IPS-15b (cell line): ENCODE measurements around the gene NALF2.

Experiments
- H3K27me3 ChIP-seq: one replicate; pipeline ENCODE4 v1.6.1; 2013; ENCODE audit warnings: low read length; ENCODE audit not compliant: control insufficient read depth, insufficient read depth
- H3K36me3 ChIP-seq: one replicate; pipeline ENCODE4 v1.6.1; 2013; ENCODE audit warnings: low read length; ENCODE audit not compliant: control insufficient read depth, insufficient read depth
- H3K4me1 ChIP-seq: one replicate; pipeline ENCODE4 v1.6.1; 2013; ENCODE audit warnings: mild to moderate bottlenecking, low read length; ENCODE audit not compliant: control insufficient read depth, insufficient read depth
- H3K4me3 ChIP-seq: one replicate; pipeline ENCODE4 v1.5.1; 2013; ENCODE audit warnings: low read depth, low read length
- H3K9ac ChIP-seq: one replicate; pipeline ENCODE4 v1.6.1; 2013; ENCODE audit warnings: low read depth, mild to moderate bottlenecking, low read length
- H3K9me3 ChIP-seq: one replicate; pipeline ENCODE4 v1.6.1; 2013; ENCODE audit warnings: mild to moderate bottlenecking, low read length; ENCODE audit not compliant: control insufficient read depth, insufficient read depth

Gene NALF2

DNA sequence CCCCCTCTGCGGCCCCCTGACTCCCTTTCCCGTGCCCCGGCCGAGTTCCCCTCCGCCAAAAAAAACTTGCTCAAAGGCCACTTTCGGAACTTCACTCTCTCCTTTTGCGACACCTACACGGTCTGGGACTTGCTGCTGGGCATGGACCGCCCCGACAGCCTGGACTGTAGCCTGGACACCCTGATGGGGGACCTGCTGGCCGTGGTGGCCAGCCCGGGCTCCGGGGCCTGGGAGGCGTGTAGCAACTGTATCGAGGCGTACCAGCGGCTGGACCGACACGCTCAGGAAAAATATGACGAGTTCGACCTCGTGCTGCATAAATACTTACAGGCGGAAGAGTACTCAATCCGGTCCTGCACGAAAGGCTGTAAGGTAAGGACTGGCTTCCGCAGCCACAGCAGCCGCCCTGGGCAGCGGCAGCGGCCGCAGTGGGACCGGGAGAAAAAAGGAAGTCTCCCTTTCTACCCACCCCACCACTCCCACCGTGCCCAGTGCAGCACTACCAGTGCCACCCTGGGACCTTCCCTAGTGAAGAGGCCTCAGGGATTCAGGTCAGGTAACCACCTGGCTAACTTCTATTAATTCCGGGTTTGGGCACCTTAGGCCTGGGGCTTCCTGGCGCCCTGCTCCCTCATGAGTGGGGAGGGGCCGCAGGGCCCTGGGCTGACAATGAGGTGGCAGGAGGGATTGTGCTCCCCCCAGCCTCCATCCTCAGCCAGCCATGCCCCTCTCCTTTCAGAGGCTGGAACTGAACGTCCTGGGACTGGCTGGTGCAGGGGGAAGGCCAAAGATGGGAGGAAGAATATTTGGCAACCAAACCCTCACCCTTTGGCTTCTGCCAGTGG lies 1.9 kb downstream of the NALF2 start:
- peaks cover 2% of the 10 kb centered on the region for H3K4me1 ChIP-seq
- peaks cover 5% of the 10 kb centered on the region for H3K36me3 ChIP-seq
- H3K9me3 ChIP-seq = no peaks in the 10 kb centered on the region
- H3K27me3 ChIP-seq = peaks cover 12% of the 10 kb centered on the region
- peak overlapping the region; percentile 43 for H3K4me3 ChIP-seq
- no peak overlapping the region for H3K9ac ChIP-seq

DNA sequence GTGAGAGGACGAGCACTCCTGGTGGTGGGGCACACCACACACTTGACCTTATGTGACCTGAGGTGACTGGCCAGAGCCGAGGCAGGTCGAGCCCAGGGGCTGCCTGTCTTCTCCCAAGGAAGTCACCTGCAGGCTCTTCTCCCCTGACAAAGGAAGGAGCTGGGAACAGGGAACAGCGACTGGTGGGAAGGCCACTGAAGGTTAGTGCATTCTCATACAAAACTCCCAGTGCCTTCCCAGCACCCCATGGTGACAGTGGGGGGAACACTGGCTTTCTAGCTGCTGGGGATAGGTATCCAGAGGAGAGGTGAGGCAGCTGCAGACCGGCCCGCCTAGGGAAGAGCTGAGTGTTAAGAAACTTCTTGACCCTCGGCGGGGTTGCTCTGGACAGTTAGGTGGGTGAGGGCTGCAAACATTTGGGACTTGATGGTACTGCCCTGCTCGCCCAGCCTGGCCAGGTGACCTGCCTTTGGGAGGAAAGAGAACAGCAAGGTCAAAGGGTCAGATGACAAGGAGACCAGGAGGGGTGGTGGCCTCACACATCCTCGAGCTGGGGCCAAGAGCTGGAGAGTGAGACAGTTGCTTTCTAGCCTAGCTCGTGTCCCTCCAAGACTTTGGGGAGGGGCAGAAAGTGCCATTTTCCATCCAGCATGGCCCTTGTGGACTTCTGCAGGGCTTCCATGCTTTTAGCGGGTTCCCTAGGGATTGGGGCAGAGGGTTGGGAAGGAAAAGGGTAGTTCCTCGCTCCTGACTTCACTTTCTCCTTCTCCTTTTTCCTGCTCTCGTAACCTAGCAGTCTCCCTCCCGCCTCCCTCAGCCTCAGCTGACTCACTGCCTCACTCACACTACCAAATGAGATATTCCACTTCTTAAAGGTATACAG lies 2.7 kb downstream of the NALF2 start:
- Histone ChIP-seq H3K4me3 (peak overlapping the region; percentile 43), H3K27me3 (peaks cover 12% of the 10 kb centered on the region)

DNA sequence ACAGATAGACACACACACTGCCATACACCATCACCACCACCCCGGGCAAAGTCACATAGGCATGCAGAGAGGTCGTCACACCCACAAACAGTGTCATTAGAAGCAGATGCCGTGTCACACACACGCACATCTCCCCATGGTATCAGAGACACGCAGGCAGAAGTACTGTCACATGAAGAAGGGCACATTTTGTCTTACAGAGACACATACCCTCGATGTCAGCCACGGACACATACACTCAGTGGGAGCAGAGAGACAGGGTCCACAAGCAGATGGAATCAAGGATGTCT lies 3.3 kb downstream of the NALF2 start:
- H3K9ac ChIP-seq = no peak overlapping the region
- H3K9me3 ChIP-seq = peaks cover 3% of the 10 kb centered on the region
- peak overlapping the region; percentile 4 for H3K4me3 ChIP-seq
- H3K4me1 ChIP-seq = peaks cover 2% of the 10 kb centered on the region
- H3K36me3 ChIP-seq = peaks cover 5% of the 10 kb centered on the region
- H3K27me3 ChIP-seq = peaks cover 6% of the 10 kb centered on the region

More for the DNA sequence above, 2.7 kb downstream of the NALF2 start:
- peaks cover 3% of the 10 kb centered on the region for H3K9me3 ChIP-seq
- peaks cover 2% of the 10 kb centered on the region for H3K4me1 ChIP-seq
- H3K9ac ChIP-seq = no peak overlapping the region
- peaks cover 5% of the 10 kb centered on the region for H3K36me3 ChIP-seq

DNA sequence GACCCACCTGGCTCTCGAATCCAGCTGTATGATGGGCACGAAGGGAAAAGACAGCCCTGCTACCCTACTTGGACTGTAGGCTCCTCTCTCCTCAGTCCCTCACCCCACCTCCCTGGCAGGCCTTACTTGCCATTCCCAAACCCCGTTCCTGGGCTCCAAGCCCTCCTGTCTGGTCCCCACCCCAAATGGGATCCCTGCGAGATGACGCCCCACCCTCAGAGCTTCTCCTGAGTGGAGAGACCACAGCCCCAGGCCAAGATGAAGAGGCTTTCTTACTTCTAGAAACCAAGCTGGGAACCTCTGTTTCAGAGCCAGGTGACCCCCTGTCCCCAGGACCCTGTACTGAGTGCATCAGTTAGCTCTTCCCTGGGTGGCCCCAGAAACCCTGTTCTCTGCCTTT lies 4.5 kb downstream of the NALF2 start:
- no peak overlapping the region for H3K4me3 ChIP-seq
- peaks cover 3% of the 10 kb centered on the region for H3K9me3 ChIP-seq
- peaks cover 2% of the 10 kb centered on the region for H3K4me1 ChIP-seq
- H3K36me3 ChIP-seq = peaks cover 5% of the 10 kb centered on the region
- no peak overlapping the region for H3K9ac ChIP-seq
- H3K27me3 ChIP-seq = peaks cover 6% of the 10 kb centered on the region

DNA sequence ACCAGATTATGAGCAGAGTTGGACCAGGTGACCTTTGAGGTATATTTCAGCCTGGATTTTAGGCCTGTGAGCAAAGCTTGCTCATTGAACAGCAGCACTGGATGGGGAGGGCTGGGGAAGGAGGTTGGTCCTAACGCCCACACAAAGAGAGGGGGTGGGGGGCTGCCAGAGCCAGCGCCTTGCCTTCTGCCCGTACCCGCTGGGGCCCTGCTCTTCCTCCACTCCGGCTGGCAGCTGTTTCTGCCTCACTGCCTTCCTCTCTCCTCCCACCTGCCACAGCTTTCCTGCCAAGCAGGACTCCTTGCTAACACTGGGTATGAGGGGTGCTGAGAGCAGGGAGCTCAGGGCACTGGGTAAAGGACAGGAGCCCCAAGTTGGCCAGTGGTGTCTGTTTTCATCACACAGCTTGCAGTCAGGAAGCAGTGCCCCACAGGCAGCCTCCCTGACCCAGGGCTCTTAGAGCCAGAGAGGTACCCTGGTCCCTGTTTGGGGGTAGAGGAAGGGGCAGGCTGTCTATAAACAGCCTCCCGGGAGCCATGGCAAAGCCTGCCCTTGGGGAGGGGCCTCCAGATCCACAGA lies 6.1 kb downstream of the NALF2 start:
- H3K4me3 ChIP-seq = no peak overlapping the region
- H3K36me3 ChIP-seq = peaks cover 5% of the 10 kb centered on the region
- H3K9ac ChIP-seq = no peak overlapping the region
- peaks cover 4% of the 10 kb centered on the region for H3K9me3 ChIP-seq
- H3K4me1 ChIP-seq = peaks cover 2% of the 10 kb centered on the region
- H3K27me3 ChIP-seq = peaks cover 6% of the 10 kb centered on the region

DNA sequence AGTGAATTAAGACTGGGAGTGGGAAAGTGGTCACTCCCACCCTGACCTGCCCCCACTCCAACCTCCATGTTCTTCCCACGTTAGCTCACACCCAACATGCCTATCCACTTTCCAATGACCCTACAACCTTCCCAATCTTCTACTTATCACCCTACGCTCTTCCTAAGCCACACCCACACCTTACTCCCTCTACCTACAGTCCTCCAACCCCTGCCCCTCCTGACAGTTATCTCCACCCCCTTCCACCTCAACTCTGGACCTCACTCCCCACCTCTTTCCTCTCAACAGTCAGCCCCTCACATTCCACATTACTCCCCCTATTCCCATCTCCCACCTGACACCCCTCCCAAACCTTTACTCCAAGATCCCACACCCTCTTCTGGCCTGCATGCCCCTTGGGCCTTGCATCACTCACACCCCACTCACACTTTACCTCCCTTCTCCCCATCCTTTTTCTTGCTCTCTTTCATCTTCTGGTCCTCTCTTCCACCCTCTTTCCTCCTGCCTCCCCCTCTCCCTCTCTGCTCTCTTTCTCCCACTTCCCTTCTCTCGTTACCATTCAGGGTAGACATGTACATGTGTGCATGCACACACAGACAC lies 6.9 kb downstream of the NALF2 start:
- Histone ChIP-seq H3K4me1 (peaks cover 2% of the 10 kb centered on the region), H3K9me3 (peaks cover 7% of the 10 kb centered on the region), H3K27me3 (peaks cover 3% of the 10 kb centered on the region), H3K36me3 (peaks cover 5% of the 10 kb centered on the region), H3K9ac (no peak overlapping the region), H3K4me3 (no peak overlapping the region)

DNA sequence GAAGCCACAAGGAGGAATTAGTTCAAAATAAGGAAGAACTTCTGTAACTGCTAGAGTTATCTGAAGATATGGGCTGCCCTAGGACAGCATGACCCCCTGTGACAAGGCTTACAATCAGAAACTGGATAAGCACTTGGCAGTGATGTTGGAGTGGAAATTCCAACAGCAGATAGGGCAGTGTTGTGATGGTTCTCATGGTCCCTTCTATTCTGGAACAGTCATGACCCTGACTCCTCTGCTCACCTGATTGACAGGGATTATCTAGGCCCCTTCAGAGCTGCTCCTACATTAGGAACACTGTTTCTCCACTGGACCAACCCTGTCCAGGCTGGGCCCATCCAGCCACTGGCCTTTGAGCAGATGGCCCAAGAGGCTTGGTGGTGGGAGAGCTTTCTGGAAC lies 17.9 kb downstream of the NALF2 start:
- Histone ChIP-seq H3K36me3 (no peaks in the 10 kb centered on the region), H3K4me3 (no peak overlapping the region), H3K4me1 (no peaks in the 10 kb centered on the region), H3K9ac (no peak overlapping the region), H3K27me3 (no peaks in the 10 kb centered on the region), H3K9me3 (peaks cover 4% of the 10 kb centered on the region)

DNA sequence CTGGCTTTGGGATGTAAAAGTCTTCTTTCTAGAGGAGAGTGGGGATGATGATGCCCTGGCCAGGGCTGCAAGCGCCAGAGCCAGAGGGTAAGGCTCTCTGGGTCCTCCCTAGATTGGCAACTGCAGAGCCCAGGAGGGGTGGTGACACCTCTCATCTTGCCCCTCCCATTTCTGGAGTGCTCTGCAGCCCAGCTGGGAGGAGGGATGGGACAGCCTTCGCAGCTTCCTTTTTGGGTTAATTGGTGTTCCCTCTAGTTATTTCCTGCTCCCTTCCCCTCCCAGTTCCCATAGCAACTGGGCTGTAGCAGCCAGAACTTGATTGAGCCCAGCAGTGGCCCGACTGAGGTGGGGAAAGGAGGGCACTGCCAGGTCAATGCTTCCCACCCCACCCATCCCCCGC lies 19.2 kb downstream of the NALF2 start:
- Histone ChIP-seq H3K9ac (no peak overlapping the region), H3K27me3 (no peaks in the 10 kb centered on the region), H3K36me3 (no peaks in the 10 kb centered on the region), H3K9me3 (no peaks in the 10 kb centered on the region), H3K4me1 (no peaks in the 10 kb centered on the region), H3K4me3 (no peak overlapping the region)

DNA sequence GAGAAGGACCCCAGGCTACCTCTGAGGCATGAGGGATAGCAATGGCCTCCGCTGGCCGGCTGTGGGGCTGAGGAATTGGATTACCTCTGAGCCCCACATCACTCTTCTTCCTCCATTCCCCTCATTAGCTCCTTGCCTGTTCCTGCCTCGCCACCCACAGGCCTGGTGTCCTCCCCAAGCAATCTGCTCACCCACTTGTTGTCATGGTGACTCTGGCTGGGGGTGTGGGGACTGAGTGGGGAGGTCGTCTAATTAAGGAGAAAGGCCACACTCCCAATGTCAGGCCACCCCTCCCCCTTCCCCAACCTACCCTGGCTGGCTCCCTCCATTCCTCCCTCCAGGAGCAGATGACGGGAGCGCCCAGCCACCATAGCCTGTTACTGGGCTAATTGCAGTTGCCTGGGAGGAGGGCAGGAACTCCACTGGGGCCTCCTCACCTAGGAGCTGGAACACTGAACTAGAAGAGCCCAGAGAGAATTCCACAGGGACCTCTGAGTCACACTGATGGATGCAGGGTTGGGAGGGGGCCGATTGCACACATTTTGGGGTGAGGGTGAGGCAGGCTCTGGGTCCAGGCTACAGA lies 20.7 kb downstream of the NALF2 start:
- Histone ChIP-seq H3K4me1 (no peaks in the 10 kb centered on the region), H3K9me3 (no peaks in the 10 kb centered on the region)

DNA sequence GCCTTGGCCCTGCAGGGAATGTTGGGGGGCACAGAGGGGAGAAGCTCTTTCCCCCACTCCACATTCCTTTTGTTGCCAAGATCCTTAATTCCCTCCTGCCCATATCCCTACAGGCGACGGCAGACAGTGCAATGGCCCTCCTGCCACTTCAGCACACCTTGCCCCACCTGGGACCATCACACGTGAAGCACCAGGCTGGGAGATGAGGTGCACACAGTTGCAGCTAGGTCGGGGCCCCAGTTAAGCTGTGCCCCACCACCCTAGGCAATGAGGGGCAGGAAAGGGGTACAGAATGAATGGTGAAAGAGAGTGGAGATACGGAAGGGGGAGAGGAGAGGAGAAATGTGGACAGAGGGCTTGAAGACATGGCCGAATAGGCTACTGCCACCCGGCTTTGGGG lies 26.2 kb downstream of the NALF2 start:
- no peaks in the 10 kb centered on the region for H3K4me1 ChIP-seq

More for the DNA sequence above, 20.7 kb downstream of the NALF2 start:
- H3K36me3 ChIP-seq = no peaks in the 10 kb centered on the region
- H3K27me3 ChIP-seq = no peaks in the 10 kb centered on the region
- no peak overlapping the region for H3K4me3 ChIP-seq
- H3K9ac ChIP-seq = no peak overlapping the region

DNA sequence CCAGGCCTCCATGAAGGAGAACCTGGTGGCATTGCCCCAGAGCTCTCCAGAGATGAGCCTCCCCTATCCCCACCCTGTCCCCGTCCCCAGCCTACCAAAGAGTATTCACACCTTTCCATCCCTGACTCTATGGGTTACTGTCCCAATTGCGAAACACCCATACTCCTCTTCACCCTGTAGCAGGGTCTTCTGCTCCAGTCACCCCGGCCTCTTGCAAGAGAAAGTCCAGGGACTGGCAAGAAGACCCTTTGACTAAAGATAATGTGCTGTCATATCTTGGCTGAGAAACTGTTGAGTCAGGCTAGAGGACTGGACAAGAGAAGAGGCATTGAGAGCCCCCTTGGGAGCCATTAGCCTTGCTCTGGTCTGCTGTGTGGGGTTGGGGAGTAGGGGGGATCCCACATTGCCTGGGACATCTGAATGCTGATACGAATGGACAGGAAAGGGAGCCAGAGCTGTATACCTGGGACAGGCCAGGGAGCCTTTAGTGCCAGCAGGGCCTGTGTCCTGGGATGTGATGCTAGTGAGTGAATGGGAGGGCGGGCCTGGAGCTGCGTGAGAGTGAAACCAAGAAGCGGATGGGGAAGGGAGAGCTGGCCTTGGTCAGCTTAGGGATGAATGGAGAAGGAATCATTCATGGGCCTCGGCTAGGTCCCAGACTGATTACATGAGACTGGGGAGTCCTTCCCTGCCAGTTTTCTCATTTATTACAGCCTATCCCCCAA lies 27.1 kb downstream of the NALF2 start:
- Histone ChIP-seq H3K9ac (no peak overlapping the region), H3K36me3 (no peaks in the 10 kb centered on the region), H3K4me1 (no peaks in the 10 kb centered on the region), H3K9me3 (no peaks in the 10 kb centered on the region), H3K4me3 (no peak overlapping the region), H3K27me3 (no peaks in the 10 kb centered on the region)

More for the DNA sequence above, 26.2 kb downstream of the NALF2 start:
- H3K4me3 ChIP-seq = no peak overlapping the region
- H3K27me3 ChIP-seq = no peaks in the 10 kb centered on the region
- no peaks in the 10 kb centered on the region for H3K9me3 ChIP-seq
- H3K36me3 ChIP-seq = no peaks in the 10 kb centered on the region
- H3K9ac ChIP-seq = no peak overlapping the region
